Stimulated activated CD8-positive, alpha-beta memory T cell treated with anti-CD3 and anti-CD28 coated beads, Interleukin-12 subunit alpha, Interleukin-12 subunit beta, amount 100 ng/mL, for 24 hours (primary cell): ENCODE results near the gene GRIP1.

Experiments used
- DNase-seq: peaks from one replicate; pipeline ENCODE4 v3.0.0-alpha.2; 2020; ENCODE audit errors: extremely low read depth

GRIP1 gene

DNA sequence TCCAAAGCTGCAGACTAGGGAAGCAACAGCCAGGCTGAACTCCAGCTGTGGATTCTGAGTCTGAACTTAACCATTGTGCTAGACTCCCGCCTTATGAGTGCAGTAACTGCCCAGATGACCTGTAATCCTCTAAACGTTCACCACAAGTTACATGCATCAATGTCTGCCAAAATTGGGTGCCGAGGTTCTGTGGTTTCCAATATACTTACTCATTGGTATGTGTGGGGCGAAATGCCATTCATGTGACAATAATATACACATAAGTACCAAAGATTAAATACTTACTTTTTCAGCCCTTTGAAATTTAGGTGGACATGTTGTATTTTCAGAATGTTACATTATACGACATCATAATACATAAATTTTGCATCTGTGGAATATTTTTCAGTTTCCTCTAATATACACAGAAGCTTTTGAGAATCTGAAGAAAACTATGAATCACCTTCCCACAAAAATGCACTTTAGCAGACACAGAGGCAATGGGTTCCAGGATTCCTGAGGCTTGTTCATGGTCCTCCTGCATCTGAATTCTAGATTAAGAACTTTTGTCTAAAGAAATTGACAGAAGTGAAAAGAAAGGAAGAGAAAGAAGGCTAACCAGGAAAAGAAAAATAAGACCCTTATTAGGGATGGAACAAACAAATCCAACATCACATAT, 31.7 kb downstream of the GRIP1 start:
- no peak for DNase-seq

DNA sequence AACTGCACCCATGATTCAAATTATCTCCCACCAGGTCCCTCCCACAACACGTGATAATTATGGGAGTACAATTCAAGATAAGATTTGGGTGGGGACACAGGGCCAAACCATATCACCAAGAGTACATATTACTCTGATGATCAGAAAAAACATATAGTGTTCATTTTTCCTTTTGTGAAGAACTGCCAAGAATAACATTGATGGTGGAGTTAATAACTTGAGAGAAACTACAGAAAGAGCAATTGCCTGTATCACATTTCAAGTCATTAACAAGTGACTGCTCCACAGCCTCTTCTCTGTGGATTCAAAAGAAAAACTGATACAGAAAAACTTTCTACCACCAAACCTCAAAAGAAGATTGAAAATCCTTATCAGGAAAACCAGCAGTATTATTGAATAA, 34.7 kb downstream of the GRIP1 start:
- DNase-seq = no peak

DNA sequence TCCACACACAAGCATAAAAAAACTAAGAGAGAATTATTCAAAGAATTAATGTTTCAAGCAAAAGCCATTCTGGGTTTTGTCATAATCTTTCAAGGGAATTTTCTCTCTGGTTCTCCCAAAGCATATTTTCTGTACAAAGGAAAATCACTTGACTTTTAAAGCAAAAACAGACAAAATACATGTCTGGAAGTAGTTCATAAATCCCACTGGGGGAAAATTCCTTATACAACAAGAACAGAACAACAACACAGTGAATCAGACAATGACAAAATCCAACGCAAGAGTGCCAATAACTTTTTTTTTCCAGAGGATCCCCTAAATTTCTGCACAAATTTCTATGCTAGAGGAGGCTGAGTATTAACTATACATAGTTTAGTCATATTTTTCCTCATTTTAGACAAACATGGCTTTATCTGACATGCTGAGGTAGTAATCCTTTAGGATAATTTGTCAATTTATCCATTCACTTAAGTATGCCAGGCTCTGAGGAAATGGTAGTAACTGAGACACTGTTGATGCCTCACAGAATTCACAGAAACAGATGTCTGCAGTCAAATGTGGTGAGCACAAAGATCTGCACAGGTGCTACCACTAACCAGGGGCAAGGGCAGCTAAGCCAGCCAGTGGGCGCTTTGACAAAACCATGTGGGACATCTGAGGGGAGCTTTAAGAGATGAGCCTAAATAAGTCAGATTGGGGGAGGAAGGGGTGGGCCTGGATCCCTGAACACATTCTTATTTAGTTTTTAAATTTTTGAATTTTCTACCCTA, 38.0 kb downstream of the GRIP1 start:
- DNase-seq = no peak

DNA sequence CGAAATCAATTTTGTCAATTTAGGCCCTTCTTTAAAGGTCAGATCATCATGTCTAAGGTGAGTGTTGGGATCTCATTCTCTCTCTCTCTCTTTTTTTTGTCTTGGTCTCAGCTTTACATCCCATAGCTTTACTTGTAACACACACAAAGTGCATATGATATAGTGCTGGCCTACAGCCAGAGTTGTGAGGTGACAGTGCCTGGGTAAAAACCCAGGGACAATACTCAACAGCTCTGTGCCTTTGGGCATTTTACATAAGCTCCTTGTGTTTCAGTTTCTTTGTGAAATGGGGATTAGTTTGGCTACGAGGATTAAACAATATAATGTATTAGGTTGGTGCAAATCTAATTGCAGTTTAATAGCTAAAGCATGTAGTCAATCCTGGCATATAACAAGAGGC, 40.2 kb downstream of the GRIP1 start:
- no peak for DNase-seq

DNA sequence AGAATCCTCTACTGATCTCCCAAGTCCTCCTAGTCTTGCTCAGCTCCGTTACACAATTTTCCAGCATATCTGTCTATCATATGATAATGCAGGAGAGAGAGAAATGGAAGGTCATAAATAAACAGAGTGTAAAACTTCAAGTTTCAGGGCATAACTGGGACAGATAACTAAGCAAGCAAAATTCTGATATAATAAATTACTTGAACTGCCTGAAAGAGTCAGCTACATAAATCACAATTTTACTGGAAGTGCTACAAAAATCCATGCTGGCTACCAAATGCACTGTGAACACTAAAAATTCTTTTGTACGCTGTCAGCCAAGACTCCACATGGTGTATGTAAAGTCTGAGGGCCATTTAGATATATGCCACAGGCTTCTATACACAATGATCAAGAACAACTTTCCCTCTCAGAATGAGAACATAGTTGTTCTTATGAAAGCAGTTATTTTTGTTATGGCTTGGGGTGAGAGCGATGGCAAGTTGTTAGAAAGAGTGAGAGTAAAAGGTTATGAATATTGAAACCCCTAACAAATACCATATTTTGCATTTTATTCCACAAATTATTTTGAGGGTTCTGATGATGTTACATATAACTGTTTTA, 41.1 kb downstream of the GRIP1 start:
- no peak for DNase-seq

DNA sequence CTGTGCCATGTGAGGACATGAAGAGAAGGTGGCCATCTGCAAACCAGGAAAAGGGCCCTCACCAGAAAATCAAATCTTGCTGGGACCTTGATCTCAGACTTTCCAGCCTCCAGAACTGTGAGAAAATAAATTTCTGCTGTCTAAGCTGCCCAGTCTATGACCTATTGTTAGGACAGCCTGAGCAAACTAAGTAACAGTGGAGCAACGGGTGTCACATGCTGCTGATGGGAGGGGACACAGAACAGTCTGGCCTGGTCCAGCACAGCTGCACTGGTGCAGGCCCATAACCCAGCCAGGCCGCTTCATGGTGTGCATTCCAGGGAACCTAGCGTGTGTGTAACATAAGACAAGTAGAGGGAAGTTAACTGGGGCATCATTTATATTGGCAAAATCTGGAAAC, 42.1 kb downstream of the GRIP1 start:
- DNase-seq = no peak

DNA sequence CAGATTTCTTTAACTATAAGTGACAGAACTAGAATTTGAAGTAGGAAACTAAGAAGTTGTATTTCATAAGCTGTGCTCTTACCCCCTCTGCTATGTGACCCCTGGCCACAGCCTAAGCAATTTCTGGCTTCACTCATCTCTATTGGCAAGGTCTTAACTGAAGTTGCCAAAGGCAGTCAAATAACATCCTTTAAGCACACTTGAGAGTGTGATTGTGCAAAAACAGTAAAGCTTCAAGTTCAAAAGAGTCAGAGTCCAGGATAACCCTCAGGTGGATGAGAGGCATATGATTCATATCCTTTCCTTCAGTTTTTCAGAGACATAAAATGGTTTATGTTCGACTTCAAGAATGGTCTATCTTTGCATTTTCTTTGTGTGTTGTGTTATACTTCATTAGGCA, 45.2 kb downstream of the GRIP1 start:
- DNase-seq = no peak

DNA sequence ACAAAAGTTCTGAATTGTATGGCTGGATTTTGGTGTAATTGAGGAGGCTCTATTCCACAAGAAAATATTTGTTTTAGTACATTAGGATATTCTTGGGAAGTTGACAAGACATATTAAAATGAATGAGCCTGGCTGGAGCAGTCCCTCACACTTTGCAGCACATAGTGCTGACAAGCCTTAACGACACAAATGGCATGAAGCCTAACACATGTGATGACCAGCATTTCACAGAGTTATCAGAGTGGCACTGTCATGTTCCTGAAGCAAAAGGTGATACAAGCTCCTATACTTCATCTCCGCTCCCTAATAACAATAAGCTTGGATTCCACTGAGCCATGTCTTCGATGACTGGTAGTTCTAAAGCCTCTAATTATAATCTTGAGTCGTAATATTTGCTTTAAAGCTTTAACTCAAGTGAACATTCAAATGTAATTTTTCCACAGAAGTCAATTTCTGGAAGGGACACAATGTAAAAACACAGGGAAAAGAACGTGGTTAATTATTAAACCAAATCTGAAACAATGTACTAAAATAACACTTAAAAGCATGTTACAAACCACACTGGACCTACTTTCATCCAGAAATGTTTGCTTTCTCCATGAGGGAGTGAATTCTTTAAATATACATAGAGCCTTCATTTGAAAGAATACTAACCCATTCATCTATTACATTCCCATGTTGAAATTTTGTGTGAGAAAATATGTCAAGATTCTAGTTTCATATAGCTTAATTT, 49.6 kb downstream of the GRIP1 start:
- DNase-seq = no peak

DNA sequence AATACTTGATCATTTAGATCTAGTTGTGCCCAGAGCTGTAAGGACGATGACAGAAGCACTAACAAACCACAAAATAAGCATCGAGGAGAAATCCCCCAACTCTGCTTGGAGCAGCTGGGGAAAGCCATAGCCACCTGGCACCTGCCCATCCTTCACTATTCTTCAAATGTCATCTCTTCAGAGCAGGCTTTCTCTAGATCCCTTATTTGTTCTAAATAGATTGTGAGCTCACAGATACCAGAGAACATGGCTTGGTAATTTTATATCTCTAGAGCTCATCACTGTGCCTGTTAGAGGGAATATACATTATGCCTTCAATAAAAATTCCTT, 50.9 kb downstream of the GRIP1 start:
- DNase-seq = no peak

DNA sequence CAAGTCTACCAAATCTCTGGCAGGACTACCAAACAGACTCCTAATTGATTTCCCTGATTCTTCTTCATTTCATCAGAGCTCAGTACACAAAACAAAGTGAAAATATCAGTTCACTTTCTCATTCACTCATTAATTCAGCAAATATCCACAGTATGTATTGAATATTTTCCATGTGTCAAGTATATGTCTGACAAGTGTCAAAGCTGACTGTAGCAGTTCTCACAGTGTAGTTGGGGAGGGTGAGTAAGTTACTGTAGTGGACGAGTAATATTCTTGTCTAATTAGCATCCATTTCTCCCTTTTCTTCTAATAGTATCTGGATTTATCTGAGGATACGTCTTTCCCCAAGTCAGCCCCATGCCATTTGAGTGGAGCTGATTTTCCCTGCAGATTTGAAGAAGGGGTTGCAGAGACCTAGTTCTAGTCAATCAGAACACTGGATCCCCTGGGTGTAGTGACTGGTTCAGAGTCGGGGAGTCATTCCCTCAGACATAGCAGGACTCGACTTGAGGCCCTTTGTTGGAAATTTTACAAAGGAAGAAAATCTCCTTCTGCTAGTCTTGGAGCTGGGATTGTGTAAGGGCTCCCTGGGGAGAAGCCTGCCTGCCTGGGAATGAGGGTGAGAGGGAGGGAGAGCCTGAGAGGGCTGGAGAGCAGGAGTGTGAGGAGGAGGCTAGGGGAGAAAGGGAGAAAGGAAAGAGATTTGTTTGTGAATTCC, 51.4 kb downstream of the GRIP1 start:
- DNase-seq = no peak

DNA sequence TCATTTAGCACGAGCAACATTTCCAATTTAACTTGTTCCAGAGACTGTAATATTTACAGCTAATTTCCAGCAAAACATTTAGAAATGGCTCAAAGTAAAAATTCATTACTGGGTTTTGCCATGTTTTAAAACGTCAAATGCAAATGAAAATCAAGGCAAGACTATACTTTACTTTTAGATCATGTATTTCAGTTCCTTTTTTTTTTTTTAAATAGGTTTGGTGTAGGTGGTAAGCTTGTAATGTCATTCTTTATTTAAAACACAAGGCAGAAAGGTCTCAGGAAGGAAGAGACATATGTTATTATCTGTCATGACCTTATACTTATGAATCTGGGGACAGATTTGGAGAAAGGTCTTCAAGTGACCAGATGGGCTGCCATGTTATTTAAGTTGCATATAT, 54.1 kb downstream of the GRIP1 start:
- no peak for DNase-seq

DNA sequence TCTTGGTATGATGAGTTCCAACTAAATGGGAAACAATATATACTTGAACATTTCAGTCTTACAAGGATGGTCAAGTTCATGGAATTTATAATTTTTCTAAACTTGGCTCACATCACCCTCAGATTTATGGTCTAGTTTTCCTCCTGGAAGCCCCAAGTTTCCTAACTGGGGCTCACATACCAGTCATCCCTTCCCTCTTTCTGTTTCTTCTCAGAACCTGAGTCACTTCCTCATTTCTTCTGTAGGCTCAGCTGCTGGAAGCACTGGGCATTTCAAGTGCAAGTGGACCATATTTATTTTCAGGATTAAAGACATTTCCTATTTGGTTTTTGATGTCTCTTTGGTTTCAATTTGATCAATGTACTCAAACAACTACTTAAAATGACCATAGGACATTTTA, 55.4 kb downstream of the GRIP1 start:
- DNase-seq = no peak

DNA sequence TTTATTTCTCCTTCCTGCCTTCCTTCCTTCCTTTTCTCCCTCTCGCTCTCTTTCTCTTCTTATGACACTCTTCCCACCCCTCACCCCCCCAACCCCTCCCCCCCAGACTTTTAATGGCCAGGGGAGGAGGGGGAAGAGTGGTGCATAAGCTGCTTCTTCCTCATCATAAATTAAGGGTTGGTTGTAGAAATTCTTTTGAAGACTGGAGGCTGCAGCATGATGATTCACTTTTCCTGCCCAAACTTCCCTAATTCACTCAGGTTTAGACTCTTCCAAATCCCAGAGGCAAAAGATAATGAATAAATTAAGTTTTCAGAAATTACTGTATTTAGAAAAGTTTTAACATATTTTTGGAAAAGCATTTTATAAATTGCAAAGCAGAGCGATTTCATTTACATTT, 58.2 kb downstream of the GRIP1 start:
- DNase-seq = no peak

DNA sequence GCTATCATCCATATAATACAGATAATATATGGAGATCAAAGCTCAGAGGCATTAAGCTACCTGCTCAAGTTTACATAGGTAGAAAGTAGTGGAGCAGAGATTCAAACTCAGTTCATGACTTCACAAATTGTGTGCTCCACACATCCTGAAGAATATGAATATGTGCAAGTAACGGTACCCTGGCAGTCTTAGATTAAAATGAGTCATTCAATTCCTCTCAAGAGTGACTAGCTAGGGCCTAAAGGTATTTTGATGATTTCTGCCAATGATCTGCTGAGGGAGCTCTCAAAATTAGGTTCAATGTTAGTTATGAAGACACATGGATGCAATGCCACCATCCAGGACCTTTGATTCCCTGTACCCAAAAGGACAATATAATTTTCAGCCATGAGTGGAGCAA, 58.9 kb downstream of the GRIP1 start:
- no peak for DNase-seq

DNA sequence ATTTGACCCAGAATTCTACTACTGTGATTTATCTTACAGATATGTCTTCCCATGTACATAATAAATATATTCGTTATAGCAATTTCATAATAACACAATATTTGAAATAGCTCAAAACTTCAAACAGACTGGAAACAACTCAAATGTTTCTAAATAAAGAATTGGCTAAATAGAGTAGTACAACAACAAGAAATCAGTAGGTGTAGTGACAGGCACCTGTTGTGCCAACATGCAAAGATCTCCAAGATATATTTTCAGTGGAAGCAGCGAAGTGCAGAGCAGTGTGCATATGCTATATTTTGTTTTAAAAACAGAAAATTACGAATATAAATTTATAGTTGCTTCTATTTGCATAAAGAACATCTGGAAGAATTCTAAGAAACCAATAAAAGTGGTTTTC, 60.9 kb downstream of the GRIP1 start:
- no peak for DNase-seq

DNA sequence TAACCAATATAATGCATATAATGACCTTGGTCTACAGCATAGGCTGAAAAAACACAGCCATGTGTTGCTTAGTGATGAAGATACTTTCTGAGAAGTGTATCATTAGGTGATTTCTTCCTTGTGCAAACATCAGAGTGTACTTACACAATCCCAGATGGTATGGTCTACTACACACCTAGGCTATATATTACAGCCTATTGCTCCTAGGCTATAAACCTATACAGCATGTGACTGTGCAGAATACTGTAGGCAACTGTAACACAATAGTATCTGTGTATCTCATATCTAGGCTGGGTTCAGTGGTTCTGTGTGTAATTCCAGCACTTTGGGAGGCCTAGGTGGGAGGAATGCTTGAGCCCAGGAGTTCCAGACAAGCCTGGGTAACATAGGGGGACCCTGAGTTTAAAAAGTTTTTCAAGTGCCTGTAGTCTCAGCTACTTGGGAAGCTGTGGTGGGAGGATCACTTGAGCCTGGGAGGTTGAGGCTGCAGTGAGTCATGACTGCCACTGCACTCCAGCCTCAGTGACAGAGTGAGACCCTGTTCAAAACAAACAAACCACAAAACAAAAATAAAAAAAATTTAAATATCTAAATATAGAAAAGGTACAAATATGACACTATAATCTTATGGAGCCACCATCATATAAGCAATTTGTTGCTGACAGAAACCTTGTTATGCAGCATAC, 66.6 kb downstream of the GRIP1 start:
- DNase-seq = no peak

DNA sequence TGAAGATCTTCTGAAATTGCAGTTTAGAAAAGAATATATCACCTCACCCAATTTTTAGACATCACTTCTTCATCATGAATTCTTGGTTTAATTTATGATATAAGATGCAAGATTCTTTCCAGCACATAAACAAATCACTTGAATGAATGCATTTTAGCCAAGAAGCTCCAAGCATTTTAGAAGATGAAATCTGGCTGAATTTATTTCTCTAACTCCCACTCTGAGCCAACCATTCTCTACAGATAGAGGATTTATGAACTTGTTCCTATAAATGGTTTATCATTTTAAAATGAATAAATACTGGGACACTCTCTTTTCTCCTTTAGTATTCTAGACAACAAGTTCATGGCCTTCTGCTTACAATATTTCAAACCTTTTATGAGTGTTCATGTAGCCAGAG, 71.7 kb downstream of the GRIP1 start:
- no peak for DNase-seq

DNA sequence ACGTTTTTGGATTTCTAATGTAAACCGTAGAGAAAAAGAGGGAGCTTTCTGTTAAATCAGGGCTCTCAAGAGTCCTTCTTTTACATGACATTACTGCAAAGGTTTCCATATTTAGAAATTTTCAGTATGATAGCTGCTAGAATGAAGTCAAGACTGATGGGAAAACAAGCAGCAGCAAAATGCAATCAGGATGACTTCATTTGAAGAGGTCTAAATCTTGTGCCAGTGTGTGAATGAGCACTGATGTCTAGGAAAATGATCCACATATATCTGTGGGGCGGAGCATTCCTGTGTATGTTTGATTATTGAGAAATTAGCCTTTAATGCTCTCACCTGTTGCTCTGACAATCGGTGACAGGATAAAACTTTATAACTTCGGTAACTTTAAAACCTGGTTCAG, 73.6 kb downstream of the GRIP1 start:
- DNase-seq = no peak

DNA sequence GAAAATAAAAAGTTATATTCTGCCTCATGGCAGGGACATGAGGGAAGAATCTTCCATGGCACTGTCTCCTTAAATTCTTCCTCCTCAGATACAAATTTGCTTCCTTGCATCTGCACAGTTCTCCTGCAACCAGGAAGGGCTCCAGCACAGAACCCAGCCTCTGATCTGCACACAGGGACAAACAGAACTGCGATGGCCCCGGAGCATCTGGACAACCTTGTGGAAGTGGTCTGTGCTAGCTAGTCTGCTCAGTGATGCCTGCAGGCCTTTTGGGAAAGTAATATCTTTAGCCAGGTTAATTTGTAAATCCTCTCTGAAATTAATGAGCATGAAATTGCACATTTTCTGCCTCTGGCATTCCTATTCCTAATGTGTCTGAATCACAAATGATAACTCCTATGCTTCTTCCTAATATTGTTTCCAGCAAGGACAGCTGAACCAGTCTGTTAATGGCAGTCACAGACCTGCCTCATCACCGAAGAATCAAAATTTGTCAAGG, 74.8 kb downstream of the GRIP1 start:
- no peak for DNase-seq

DNA sequence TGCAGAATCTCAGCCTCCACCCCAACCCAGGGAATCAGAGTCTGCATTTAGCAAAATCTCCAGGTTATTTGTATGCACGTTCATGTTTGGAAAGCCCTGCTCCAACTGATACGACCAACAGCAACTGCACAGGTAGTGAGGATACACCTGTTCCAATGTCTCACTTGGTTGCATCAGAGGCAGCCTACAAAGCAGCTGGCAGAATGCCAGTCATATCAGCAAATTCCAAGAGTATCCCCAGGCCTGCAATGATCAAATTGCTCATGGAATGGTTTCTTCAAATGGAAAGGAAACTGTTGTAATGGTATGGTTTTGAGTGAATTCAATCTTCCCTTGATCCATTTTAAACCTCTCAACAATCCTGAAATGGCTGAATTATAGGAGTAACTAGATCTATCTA, 75.4 kb downstream of the GRIP1 start:
- DNase-seq = no peak

DNA sequence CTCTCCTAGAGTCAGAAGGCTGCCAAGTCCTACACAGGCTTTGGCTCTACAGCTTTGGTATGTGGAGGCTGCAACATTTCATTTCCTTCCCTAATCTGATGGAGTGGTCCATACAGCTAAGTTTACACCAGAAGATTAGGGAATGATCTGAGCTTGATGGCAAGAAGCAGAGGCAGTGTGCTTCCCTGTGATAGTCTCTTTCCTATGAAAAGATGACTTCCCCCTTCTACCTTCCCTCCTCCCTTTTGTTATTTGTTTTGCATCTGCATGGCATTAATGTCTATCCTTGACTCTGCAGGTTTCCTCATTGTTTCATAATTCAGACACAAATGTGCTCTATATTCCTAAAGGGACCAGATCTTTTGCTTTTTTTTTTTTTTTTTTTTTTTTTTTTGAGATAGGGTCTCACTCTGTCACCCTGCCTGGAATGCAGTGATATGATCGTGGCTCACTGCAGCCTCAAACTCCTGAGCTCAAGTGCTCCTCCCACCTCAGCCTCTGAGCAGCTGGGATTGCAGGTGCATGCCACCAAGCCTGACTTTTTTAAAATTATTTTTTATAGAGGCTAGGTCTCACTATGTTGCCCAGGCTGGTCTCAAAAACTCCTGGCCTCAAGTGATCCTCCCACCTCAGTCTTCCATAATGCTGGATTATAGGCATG, 76.3 kb downstream of the GRIP1 start:
- no peak for DNase-seq
